ENCODE results near the gene SLC39A7. TPM values are rescaled to one million over a fixed set of nuclear protein-coding genes. Genes with fewer than 3 reads are reported as not detected.

Gene SLC39A7
- total and polyA plus RNA-seq, 2 donors (not counting 3 experiments of a cell fraction or from before 2014, with no cell fraction given), result 99.8 to 129 TPM

DNA sequence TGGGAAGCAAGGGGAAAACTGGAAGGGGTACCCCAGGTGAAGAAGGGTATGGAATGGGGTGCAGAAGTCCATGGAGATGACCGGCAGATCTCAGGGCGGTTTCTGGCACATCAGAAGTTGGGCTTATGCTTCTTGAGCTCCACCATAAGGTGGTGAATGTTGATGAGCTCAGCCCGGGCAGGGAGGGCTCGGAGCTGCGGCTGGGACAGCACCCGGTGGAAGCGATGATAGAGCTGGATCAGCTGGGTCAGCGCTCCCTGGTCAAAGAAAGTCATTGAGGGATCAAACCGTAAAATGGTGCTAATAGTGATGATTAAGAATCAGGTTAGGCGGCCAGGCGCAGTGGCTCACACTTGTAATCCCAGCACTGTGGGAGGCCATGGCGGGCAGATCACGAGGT, 50.1 kb downstream of the SLC39A7 start:
- Histone ChIP-seq H3K4me2 (ENCODE audit: insufficient read depth, low read length) (no peak overlapping the region), H3K27ac (ENCODE audit: insufficient read depth, low read depth, low read length) (no peak overlapping the region), H3K9ac (replicated peaks; ENCODE audit: extremely low read depth, insufficient read depth, low read length) (no peak overlapping the region), H3K27me3 (ENCODE audit: control insufficient read depth in 2 of 2, insufficient read depth in 2 of 2, low read length in 2 of 2) (peaks cover 0 to 2% of the 10 kb centered on the region in 2 experiments), H3K9me1 (replicated peaks; ENCODE audit: control insufficient read depth, extremely low read depth, insufficient read depth, low read length) (no peaks in the 10 kb centered on the region), H2AFZ (ENCODE audit: low read depth, low read length) (no peak overlapping the region), H4K20me1 (replicated peaks; ENCODE audit: control insufficient read depth, extremely low read depth, insufficient read depth, low read length) (no peaks in the 10 kb centered on the region), H3K4me1 (ENCODE audit: control insufficient read depth, extremely low read depth, insufficient read depth, low read length) (peaks cover 23% of the 10 kb centered on the region), H3K4me3 (replicated peaks in 1 of 3; ENCODE audit: insufficient read depth in 1 of 3, low read depth in 1 of 3, low read length in 3 of 3) (no peak overlapping the region), H3K9me3 (replicated peaks; ENCODE audit: control insufficient read depth, insufficient read depth, low read length) (no peaks in the 10 kb centered on the region), H3K36me3 (ENCODE audit: control insufficient read depth in 2 of 2, extremely low read depth in 1 of 2, insufficient read depth in 2 of 2, low read length in 2 of 2) (peaks cover 0 to 2% of the 10 kb centered on the region in 2 experiments), H3K79me2 (ENCODE audit: control insufficient read depth, insufficient read depth, low read length) (no peaks in the 10 kb centered on the region)
- ChIA-PET POLR2A (interaction anchor here (2.7 kb wide), 1 partner anchor 21 kb away, joined by 10 read pairs; the partner anchor contains the start of genes RPS18 and VPS52), CTCF (interaction anchor here (1.0 to 3.8 kb wide), 5 partner anchors 21 to 412 kb away, joined by 3 to 53 read pairs (median 4); partner anchors contain the start of genes RGL2, RPS18, TAP2 and VPS52)
- dilution Hi-C loops (cut with MboI; ENCODE audit: extremely low pct_ligation_motif_present, low sequenced_read_pairs) (no loop called here), intact Hi-C loops (cut with micrococcal nuclease) (no loop called here)
- TF ChIP-seq, protein P1, sequence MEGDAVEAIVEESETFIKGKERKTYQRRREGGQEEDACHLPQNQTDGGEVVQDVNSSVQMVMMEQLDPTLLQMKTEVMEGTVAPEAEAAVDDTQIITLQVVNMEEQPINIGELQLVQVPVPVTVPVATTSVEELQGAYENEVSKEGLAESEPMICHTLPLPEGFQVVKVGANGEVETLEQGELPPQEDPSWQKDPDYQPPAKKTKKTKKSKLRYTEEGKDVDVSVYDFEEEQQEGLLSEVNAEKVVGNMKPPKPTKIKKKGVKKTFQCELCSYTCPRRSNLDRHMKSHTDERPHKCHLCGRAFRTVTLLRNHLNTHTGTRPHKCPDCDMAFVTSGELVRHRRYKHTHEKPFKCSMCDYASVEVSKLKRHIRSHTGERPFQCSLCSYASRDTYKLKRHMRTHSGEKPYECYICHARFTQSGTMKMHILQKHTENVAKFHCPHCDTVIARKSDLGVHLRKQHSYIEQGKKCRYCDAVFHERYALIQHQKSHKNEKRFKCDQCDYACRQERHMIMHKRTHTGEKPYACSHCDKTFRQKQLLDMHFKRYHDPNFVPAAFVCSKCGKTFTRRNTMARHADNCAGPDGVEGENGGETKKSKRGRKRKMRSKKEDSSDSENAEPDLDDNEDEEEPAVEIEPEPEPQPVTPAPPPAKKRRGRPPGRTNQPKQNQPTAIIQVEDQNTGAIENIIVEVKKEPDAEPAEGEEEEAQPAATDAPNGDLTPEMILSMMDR (IDR thresholded peaks at IDR 0.05; ENCODE audit: extremely low read depth in 1 of 2, insufficient read depth in 1 of 2, low read depth in 1 of 2, low read length in 2 of 2), result no peak
- TF ChIP-seq JUN (IDR thresholded peaks at IDR 0.05; ENCODE audit: borderline replicate concordance, insufficient read depth, insufficient read length, low read depth) (no peak), EZH2 (IDR thresholded peaks at IDR 0.05; ENCODE audit: borderline replicate concordance, low read depth, low read length, severe bottlenecking) (no peak), MYC (IDR thresholded peaks at IDR 0.05; ENCODE audit: low read depth, low read length) (no peak), POLR2AphosphoS5 (IDR thresholded peaks at IDR 0.05; ENCODE audit: insufficient read depth, low read depth, low read length) (no peak), GATA2 (IDR thresholded peaks at IDR 0.05; ENCODE audit: insufficient read depth, insufficient read length, low read depth, low read length) (no peak), POLR2A (IDR thresholded peaks at IDR 0.05; ENCODE audit: low read depth, low read length) (no peak), FOS (IDR thresholded peaks at IDR 0.05; ENCODE audit: borderline replicate concordance, insufficient read depth, low read length) (no peak)
- TF ChIP-seq, protein P2, sequence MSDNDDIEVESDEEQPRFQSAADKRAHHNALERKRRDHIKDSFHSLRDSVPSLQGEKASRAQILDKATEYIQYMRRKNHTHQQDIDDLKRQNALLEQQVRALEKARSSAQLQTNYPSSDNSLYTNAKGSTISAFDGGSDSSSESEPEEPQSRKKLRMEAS (IDR thresholded peaks at IDR 0.05; ENCODE audit: insufficient read depth, insufficient read length), result no peak
- no TSS peak for BruUV-seq (replicated peaks)
- FAIRE-seq (no peak), DNase-seq (ENCODE audit: low read depth, low spot score) (no peak)

Data from endothelial cell of umbilical vein (primary cell).